Stimulated activated CD8-positive, alpha-beta memory T cell treated with anti-CD3 and anti-CD28 coated beads, Interleukin-4, amount 100 ng/mL, for 24 hours (primary cell): Measurements from ENCODE around the gene PGA5.

Experiments
- DNase-seq: peaks from one replicate; pipeline ENCODE4 v3.0.0-alpha.2; 2020; ENCODE audit warnings: low read depth

The PGA5 gene

DNA sequence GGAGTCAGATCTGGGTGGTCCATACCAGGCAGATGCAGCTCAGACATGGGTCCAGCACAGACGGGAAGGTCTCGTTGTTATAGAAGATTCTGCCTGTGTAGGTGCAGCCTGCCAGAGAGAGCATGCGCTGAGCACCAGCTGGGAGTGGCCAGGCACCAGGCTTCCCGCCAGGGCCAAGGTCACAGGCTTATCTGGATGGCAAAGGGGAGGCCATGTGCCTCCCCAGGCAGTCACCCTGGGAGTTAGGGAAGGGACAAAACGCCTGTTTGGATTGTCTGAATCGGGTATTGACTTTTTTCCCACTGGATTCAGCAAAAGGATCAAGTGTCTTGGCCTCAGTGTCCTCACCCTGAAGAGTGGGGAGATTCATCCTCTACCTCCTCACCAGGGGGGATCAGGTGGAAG is 26.5 kb downstream of the PGA5 start:
- no peak for DNase-seq

DNA sequence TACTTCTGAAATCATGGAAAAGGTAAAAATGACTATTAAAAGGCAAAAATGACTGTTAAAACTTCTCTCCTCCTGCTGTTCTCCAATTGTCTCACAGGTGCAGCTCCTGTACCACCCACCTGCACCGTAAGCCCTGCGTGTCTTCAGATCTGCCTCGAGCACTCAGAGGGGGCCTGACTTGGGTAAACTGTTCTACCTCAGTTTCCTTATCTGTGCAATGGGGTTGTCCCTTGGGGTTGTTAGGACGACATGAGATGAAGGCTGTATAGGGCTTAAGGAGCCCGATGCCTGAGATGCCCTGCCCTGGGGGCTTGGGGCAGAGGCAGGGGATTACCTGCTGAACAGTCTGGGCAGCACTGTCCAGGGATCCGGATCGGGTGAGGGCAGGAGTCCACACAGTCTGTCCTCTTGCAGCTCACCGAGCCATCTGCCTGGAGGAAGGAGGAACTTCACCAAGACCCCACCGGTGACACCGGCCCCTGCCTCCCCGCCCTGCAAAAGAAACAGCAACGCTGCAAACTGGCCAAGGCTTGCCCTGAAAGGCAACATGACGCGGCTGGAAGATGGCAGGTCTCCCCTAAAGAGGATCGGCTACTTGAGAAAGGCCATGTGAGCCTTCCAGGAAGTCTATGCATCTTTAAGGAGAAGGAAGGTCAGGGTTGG is 27.7 kb downstream of the PGA5 start:
- DNase-seq, result no peak

DNA sequence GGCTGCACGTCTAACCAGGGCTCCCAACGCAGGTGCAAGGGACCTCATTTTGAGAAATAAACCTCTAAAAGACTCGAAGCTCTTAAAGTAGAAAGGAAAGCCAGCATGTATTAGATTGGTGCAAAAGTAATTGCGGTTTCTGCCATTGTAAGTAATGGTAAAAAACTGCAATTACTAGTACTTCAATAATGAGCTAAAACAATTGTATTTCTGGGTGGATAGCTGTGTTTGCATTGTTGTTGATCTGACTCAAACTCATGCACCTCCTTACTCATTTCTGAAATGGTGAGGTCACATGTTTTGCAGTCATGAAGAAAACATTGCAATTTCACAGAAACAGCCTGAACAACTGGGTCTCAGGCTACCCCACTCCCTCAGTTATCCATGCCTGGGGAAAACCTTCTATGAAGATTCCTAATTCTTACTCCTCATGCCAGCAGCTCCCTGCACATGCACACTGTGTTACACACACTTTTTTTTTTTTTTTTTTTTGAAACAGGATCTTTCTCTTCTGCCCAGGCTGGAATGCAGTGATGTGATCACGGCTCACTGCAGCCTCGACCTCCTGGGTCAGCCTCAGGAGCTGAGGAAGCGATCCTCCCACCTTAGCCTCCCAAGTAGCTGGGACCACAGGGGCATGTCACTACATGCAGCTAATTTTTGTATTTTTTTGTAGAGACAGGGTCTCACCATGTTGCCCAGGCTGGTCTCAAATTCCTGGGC is 29.5 kb downstream of the PGA5 start:
- no peak for DNase-seq

DNA sequence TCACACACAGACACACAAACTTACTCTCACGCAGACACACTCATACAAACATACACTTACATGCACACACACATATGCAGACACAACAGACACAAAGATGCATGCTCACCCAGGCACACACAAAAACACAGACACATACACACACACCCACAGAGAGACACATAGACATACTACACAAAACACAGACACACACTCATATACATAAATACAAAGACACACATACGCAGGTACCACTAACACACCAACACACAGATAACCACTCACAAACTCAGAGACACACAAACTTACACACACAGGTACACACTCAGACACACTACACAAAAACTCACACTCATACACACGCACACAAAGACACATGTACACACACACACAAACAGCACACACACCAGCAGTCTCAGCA is 31.8 kb downstream of the PGA5 start:
- DNase-seq, result no peak

DNA sequence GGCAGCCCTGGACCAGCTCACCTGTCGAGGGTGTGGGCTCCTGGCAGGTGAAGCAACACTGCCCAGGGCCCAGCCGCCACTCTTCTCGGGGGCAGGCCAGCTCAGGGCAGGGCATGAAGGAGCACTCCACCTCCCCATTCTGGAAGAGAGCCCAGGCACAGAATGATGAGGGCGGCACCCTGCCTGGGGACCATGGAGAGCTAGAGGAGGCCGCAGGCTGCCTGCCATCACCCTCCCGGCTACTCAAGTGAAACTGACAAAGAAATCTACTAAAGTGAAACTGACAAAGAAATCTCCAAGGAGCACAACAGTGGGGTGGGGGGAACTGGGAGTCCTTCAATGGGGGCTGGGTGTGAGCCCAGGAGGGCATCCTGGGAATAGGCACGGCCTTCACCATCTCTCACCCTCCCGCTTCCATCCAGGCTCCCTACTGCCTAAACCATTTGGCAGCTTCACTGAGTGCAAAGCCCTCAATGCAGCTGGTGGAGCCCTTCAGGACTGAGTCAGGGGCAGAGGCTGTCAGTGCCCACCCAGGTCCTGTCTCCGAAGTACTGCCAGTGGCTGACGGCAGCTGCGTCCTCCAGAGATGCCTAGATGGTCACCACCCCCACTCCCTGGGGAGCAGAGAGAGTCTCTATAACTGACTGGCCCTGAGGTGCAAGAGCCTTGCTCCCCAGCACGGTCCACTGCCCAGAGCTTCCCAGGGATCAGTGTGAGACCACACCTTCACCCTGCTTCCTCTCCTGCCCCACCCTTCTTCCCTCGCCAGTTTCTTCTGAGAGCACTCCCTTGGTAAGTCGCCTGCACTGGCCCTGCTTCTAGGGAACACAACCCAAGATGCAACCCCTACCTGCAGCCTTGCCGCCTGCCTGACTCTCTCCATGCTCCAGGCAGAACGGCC is 32.5 kb downstream of the PGA5 start:
- DNase-seq, result no peak

GRCh38 chr11:61274084-61274483 is 33.1 kb downstream of the PGA5 start:
- no peak for DNase-seq

DNA sequence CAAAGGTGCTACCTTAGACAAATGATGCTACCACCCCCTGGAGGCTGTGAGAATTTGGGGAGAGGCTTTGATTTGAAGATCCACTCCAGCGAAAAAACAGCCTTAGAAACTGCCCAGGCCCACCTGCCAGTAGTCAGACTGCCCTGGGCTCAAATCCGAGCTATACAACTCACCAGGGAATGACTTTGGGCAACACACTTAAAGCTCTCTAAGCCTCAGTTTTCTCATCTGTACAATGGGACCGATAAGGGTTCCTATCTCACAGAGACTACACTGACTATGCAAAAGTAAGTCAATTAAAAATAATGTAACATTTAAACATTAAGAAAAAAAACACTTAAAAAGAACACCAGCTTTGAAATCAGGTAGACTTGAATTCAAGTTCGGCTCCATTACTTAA is 34.2 kb downstream of the PGA5 start:
- no peak for DNase-seq

GRCh38 chr11:61277186-61278000 is 36.4 kb downstream of the PGA5 start:
- DNase-seq, result no peak

DNA sequence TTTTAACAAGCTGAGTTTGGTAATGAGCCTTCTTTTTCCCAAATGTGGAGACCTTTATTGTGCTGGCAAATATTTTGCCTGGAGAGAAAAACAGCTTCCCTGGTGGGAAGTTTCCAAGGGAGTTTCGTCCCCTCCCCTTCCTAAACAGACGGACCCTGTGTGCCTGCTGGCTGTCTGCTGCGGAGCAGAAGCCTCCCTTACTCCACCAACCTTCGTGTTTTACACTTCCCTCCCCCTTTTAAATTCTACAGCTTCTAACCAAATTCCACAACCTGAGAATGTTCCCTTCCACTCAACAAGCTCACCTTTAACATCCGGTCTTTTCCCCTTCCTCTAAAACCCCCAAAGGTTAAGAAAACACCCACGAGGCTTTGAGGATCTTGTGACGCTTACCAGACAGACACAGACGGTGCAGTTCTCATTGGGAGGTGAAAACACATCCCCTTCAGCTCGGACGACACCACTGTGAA is 37.1 kb downstream of the PGA5 start:
- DNase-seq, result no peak

GRCh38 chr11:61279934-61280659 is 39.1 kb downstream of the PGA5 start:
- no peak for DNase-seq

- no peak for DNase-seq
These were observed 40.1 kb downstream of the PGA5 start for GRCh38 chr11:61280883-61281580.

- DNase-seq, result peak; percentile 16
These were observed 40.7 kb downstream of the PGA5 start for GRCh38 chr11:61281581-61282250.

DNA sequence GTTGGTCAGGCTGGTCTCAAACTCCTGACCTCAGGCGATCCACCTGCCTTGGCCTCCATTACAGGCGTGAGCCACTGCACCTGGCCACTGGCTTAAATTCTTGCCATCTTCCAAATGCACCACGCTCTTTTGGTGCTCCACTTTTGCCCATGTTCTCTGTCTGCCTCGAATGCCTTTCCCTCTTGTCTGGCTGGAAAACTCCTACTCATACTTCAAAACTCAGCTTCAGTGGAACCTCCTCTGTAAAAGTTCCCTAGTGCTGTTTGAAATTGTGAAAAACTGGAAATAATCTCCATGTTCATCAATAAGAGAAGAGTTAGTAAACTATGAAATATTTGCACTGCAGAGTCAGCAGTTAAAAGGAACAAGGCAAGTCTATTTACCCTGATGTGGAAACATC is 42.6 kb downstream of the PGA5 start:
- no peak for DNase-seq

DNA sequence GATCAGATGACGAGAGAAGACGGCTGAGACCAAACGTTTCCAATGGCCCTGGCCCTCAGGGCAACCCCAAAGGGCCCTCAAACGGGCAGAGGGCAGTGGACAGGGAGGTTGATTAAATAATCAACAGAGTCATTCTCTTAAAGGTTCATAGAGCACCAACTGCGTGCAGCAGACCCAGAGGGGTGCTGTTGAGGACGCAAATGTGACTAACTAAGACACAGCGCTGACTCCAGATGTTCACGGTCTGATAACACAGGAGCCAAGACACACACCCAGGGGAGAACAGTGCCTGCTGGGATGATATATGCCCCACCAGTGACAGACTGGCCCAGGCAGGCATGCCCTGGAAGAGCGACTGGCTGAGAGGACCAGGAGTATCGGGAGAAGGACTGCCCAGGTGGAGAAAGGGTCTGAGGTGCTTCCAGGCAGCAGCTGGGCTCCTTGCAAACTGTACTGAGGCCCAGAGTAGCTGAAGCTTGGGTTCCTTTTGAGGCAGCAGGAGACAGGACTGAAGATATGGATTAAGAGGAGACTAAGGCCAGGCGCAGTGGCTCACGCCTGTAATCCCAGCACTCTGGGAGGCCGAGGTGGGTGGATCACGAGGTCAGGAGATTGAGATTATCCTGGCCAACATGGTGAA is 46.5 kb downstream of the PGA5 start:
- no peak for DNase-seq

DNA sequence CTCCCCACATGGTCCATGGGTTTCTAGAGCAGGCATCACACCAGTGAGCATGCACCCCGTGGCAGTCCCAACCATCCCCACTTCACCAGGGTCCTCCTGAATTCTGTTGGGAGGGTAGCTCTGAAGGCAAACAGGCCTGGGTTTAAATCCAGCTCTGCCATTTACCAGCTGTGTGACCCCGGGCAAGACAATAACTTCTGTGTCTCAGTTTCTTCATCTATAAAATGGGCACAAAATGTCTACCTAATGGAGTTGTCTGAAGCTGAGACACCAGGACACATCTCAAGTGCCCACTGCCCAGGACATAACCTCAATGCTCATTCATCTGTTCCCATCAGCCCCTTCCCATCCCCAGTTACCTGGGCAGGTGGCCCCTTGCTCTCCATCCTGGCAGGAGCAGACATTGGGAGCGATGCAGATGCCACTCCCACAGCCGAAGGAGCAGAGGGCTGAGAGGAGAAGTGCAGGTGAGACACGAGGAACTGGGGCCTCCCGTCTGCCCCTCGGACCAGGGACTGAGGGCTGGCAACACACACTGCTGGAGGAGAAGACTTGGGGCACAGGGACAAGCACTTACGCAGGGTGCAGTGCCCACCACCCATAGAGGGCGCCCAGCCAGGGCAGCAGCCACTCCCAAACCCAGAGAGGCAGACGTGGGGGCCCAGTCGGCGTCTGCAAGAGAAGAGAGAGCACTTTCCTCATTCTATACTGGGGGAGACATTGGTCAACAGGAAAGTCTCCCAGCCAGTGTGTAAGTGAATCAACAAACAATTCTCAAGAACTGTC is 50.1 kb downstream of the PGA5 start:
- no peak for DNase-seq

GRCh38 chr11:61292356-61292755 is 51.4 kb downstream of the PGA5 start:
- DNase-seq, result no peak

GRCh38 chr11:61293867-61294716 is 53.1 kb downstream of the PGA5 start:
- DNase-seq, result peak; percentile 43
